ENCODE data around the gene FBXW11.
"Not testable (repeated sequence)": the region's sequence is repeated elsewhere in the genome, so short reads cannot be mapped to it uniquely, and the experiment has no call there.

The FBXW11 gene

GRCh38 chr5:171981847-171982246 lies 24.6 kb downstream of the FBXW11 start:
- no peak for DNase-seq (ENCODE audit: low spot score)

- DNase-seq (ENCODE audit: low spot score) = no peak
Measured at GRCh38 chr5:171980792-171981191, 25.6 kb downstream of the FBXW11 start.

GRCh38 chr5:171979606-171980005 lies 26.8 kb downstream of the FBXW11 start:
- no peak for DNase-seq (ENCODE audit: low spot score)

GRCh38 chr5:171978519-171978918 lies 27.9 kb downstream of the FBXW11 start:
- no peak for DNase-seq (ENCODE audit: low spot score)

- DNase-seq (ENCODE audit: low spot score) = no peak
Measured at GRCh38 chr5:171978016-171978415, 28.4 kb downstream of the FBXW11 start.

- DNase-seq (ENCODE audit: low spot score) = not testable (repeated sequence)
Measured at GRCh38 chr5:171977244-171977950, 29.0 kb downstream of the FBXW11 start.

- DNase-seq (ENCODE audit: low spot score) = no peak
Measured at GRCh38 chr5:171975877-171976667, 30.4 kb downstream of the FBXW11 start.

GRCh38 chr5:171975262-171975876 lies 31.1 kb downstream of the FBXW11 start:
- DNase-seq (ENCODE audit: low spot score) = no peak

- DNase-seq (ENCODE audit: low spot score) = no peak
Measured at GRCh38 chr5:171970826-171971225, 35.6 kb downstream of the FBXW11 start.

GRCh38 chr5:171969288-171969880 lies 37.1 kb downstream of the FBXW11 start:
- DNase-seq (ENCODE audit: low spot score) = no peak

GRCh38 chr5:171968531-171968930 lies 37.9 kb downstream of the FBXW11 start:
- no peak for DNase-seq (ENCODE audit: low spot score)

- DNase-seq (ENCODE audit: low spot score) = no peak
Measured at GRCh38 chr5:171966964-171967363, 39.5 kb downstream of the FBXW11 start.

GRCh38 chr5:171966270-171966669 lies 40.2 kb downstream of the FBXW11 start:
- DNase-seq (ENCODE audit: low spot score) = no peak

- no peak for DNase-seq (ENCODE audit: low spot score)
Measured at GRCh38 chr5:171965745-171966144, 40.7 kb downstream of the FBXW11 start.

GRCh38 chr5:171963416-171963815 lies 43.0 kb downstream of the FBXW11 start:
- no peak for DNase-seq (ENCODE audit: low spot score)

- DNase-seq (ENCODE audit: low spot score) = no peak
Measured at GRCh38 chr5:171961117-171961516, 45.3 kb downstream of the FBXW11 start.

GRCh38 chr5:171957591-171958251 lies 48.7 kb downstream of the FBXW11 start:
- DNase-seq (ENCODE audit: low spot score) = no peak

- DNase-seq (ENCODE audit: low spot score) = no peak
Measured at GRCh38 chr5:171956887-171957495, 49.4 kb downstream of the FBXW11 start.

GRCh38 chr5:171956314-171956713 lies 50.1 kb downstream of the FBXW11 start:
- no peak for DNase-seq (ENCODE audit: low spot score)

GRCh38 chr5:171955761-171956160 lies 50.7 kb downstream of the FBXW11 start:
- no peak for DNase-seq (ENCODE audit: low spot score)

GRCh38 chr5:171954721-171955120 lies 51.7 kb downstream of the FBXW11 start:
- DNase-seq (ENCODE audit: low spot score) = no peak

Measured in hematopoietic multipotent progenitor cell treated with erythropoietin and hydrocortisone succinate and interleukin-3 and kit ligand, for 15 days (in vitro differentiated cells).